ENCODE measurements around the gene DUSP2. TPM values are rescaled to one million over a fixed set of nuclear protein-coding genes. Genes with fewer than 3 reads are reported as not detected.
"Not testable (repeated sequence)": the region's sequence is repeated elsewhere in the genome, so short reads cannot be mapped to it uniquely, and the experiment has no call there.

DUSP2 gene
- total RNA-seq, 1 donor from 2014 or later: 494 TPM

DNA sequence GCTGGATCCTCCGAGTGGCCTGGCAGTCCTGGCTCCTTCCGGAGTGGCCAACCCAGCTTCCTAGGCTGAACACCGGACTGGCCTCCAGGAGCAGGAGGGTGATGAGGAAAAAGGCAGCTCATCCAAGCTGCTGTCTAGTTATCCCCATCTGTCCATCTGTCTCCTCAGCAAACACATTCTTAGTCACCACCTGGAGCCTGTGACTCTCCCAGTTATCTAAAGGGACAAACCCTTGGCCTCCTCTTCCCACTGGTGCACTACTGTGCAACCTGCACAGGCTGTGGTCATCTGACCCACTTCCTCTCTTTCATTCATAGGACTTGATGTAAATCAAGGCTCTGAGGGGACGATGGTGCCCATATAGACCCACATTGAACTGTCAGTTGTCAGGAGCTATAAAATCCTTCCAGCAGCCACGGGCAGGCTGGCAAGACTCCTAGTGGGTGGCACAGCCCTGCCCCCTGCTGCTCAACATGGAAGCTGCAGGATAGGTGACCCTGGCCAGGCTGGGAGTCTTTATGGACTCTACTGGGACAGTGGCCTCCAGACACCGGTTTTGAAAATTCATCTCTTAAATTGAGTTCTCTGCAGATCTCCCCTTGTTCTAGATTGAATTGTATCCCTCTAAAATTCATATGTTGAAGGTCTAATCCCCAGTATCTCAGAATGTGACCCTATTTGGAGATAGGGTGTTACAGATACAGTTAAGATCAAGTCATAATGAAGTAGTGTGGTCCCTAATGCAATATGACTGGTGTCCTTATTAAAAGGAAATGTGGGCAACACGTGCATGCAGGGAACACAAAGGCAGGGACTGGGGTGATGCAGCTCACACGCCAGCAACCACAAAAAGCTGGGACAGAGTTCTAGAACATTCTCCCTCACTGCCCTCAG, 29.3 kb upstream of the DUSP2 start:
- intact Hi-C loops (cut with micrococcal nuclease): loop anchor here (1.0 kb wide), 5 partner anchors 17 to 182 kb away; partner anchors contain the start of gene ASTL
- H3K27ac Mint-ChIP-seq: peak overlapping the region; percentile 69
- peak; percentile 73 for DNase-seq (ENCODE audit: low spot score)
- H3K9me3 Mint-ChIP-seq: no peaks in the 10 kb centered on the region
- peak overlapping the region; percentile 59 for H3K4me3 Mint-ChIP-seq
- H3K27me3 Mint-ChIP-seq (ENCODE audit: insufficient read depth): no peaks in the 10 kb centered on the region
- H3K4me1 Mint-ChIP-seq (ENCODE audit: low read depth): peaks cover 15% of the 10 kb centered on the region
- H3K36me3 Mint-ChIP-seq (ENCODE audit: low read depth): no peaks in the 10 kb centered on the region

DNA sequence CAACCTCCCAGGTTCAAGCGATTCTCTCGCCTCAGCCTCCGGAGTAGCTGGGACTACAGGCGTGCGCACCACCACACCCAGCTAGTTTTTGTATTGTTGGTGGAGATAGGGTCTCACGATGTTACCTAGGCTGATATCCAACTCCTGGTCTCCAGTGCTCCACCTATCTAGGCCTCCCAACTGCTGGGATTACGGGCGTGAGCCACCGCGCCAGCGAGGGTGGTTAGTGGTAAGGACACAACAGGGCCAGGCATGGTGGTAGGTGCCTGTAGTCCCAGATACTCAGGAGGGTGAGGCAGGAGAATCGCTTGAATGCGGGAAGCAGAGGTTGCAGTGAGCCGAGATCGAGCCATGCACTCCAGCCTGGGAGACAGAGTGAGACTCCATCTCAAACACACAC, 26.6 kb upstream of the DUSP2 start:
- peaks cover 24% of the 10 kb centered on the region for H3K4me1 Mint-ChIP-seq (ENCODE audit: low read depth)
- intact Hi-C loops (cut with micrococcal nuclease): no loop called here
- H3K27ac Mint-ChIP-seq: no peak overlapping the region
- no peak overlapping the region for H3K4me3 Mint-ChIP-seq
- DNase-seq (ENCODE audit: low spot score): no peak
- H3K27me3 Mint-ChIP-seq (ENCODE audit: insufficient read depth): no peaks in the 10 kb centered on the region
- peaks cover 4% of the 10 kb centered on the region for H3K9me3 Mint-ChIP-seq
- H3K36me3 Mint-ChIP-seq (ENCODE audit: low read depth): no peaks in the 10 kb centered on the region

DNA sequence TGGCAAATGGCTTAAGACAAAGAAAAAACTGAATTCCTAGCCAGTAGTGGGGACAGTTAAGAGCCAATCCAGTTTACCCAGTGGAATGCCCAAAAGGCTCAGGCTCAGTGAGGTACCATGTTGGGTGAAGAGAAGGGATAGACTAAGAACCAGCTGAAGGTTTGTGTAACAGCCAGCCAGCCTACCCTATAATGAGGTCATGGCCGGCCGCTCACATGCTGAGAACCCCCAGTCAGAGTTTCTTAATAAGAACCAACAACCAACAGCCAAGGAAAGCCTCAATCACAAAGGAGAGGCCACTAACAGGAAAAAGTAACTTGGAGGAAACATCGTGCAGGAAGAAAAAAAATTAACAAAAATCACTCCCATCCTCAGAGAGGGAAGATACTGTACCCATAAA, 25.4 kb upstream of the DUSP2 start:
- Mint-ChIP-seq H3K4me3 (no peak overlapping the region), H3K9me3 (peaks cover 4% of the 10 kb centered on the region), H3K27me3 (ENCODE audit: insufficient read depth) (no peaks in the 10 kb centered on the region), H3K27ac (no peak overlapping the region), H3K4me1 (ENCODE audit: low read depth) (peaks cover 28% of the 10 kb centered on the region), H3K36me3 (ENCODE audit: low read depth) (no peaks in the 10 kb centered on the region)
- intact Hi-C loops (cut with micrococcal nuclease): no loop called here
- DNase-seq (ENCODE audit: low spot score): no peak

DNA sequence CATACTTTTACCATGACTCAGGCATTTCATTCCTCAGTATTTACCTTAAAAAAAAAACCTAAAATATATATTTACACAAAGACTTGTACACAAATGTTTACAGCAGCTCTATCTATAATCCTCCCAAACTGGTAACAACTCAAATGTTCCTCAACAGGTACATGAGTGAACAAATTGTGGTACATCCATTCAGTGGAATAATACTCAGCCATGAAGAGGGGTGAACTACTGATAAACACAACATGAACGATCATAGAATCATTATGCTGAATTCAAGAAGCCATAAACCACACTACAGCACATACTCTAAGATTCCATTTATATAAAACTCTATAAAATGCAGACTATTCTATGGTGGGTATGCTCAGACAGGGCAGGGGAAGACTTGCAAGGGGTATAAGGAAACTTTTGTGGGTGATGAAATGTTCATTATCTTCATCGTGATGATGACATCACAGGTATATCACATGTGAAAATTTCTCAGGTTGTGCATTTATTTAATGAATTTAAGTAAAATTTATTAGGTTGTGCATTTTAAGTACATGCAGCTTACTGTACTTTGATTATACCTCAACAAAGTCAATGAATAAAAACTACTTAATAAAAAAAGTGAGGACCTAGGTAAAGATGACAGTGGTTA, 24.7 kb upstream of the DUSP2 start:
- DNase-seq (ENCODE audit: low spot score): no peak
- intact Hi-C loops (cut with micrococcal nuclease): no loop called here
- Mint-ChIP-seq H3K27me3 (ENCODE audit: insufficient read depth) (no peaks in the 10 kb centered on the region), H3K4me3 (no peak overlapping the region), H3K9me3 (peaks cover 4% of the 10 kb centered on the region), H3K4me1 (ENCODE audit: low read depth) (peaks cover 31% of the 10 kb centered on the region), H3K36me3 (ENCODE audit: low read depth) (no peaks in the 10 kb centered on the region), H3K27ac (no peak overlapping the region)

DNA sequence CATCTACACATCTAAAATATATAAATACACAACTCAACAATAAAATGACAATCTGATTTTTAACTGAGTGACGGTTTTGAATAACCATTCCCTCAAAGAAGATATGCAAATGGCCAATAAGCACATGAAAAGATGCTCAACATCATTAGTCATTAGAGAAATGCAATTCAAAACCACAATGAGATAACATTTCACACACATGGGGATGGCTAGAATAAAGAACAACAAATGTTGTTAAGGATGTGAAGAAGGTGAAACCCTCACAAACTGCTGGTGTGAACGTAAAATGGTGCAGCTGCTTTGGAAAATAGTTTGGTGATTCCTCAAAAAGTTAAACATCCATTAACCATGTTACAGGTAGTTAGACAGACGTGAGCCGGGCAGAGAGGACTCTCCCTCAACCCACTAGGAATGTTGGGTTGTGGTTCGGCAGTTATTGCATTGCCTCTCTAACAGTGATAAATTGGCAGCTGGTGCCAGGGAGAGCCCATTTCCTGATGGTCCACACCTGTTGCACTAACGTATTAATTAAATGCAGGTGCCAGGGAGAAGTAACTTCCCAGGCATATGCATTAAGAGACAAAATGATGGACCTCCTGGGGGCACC, 22.3 kb upstream of the DUSP2 start:
- Mint-ChIP-seq H3K4me3 (no peak overlapping the region), H3K27me3 (ENCODE audit: insufficient read depth) (no peaks in the 10 kb centered on the region), H3K9me3 (peaks cover 4% of the 10 kb centered on the region), H3K36me3 (ENCODE audit: low read depth) (no peaks in the 10 kb centered on the region), H3K4me1 (ENCODE audit: low read depth) (peaks cover 37% of the 10 kb centered on the region), H3K27ac (no peak overlapping the region)
- DNase-seq (ENCODE audit: low spot score): no peak
- intact Hi-C loops (cut with micrococcal nuclease): loop anchor here (1.0 kb wide), 1 partner anchor 8 kb away; no protein-coding TSS in a partner anchor

DNA sequence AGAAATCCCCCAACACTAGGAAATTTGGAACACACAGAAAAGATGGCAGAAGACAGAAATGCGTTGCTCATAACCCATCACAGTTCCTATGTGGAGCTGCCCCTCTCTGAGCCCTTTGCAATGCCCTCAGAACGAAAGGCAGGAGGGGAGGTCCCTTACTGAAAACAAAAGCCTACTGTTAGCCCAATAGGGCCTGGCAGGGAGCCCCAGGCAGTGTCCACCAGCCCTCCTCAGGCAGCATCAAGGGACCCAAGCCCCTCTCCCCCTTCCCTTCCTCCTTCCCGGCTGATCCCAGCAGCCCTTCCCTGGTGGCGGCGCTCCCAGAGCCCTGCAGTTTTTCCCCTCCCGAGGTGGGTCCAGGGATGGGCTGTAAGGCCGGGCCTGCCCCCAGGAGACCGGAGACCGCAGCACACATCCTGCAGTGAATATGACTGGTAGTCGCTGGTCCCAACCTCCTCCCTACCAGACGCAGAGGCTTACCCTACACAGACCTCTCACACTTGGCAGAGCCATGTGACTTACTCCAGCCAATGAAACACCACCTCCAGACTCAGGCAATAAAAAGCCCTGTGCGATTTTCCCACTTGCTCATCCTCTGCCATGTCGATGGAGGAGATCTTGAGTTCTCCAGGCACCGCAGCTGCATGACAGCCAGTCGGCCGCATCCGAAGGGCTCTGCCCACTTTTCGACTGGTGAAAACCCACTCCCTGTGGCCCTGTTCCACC, 19.4 kb upstream of the DUSP2 start:
- peaks cover 4% of the 10 kb centered on the region for H3K36me3 Mint-ChIP-seq (ENCODE audit: low read depth)
- H3K9me3 Mint-ChIP-seq: peaks cover 12% of the 10 kb centered on the region
- peaks cover 60% of the 10 kb centered on the region for H3K4me1 Mint-ChIP-seq (ENCODE audit: low read depth)
- H3K27me3 Mint-ChIP-seq (ENCODE audit: insufficient read depth): no peaks in the 10 kb centered on the region
- intact Hi-C loops (cut with micrococcal nuclease): loop anchor here (5.0 kb wide), 1 partner anchor 158 kb away; no protein-coding TSS in a partner anchor
- peak overlapping the region; percentile 81 for H3K4me3 Mint-ChIP-seq
- peak; percentile 49 for DNase-seq (ENCODE audit: low spot score)
- H3K27ac Mint-ChIP-seq: peak overlapping the region; percentile 99

DNA sequence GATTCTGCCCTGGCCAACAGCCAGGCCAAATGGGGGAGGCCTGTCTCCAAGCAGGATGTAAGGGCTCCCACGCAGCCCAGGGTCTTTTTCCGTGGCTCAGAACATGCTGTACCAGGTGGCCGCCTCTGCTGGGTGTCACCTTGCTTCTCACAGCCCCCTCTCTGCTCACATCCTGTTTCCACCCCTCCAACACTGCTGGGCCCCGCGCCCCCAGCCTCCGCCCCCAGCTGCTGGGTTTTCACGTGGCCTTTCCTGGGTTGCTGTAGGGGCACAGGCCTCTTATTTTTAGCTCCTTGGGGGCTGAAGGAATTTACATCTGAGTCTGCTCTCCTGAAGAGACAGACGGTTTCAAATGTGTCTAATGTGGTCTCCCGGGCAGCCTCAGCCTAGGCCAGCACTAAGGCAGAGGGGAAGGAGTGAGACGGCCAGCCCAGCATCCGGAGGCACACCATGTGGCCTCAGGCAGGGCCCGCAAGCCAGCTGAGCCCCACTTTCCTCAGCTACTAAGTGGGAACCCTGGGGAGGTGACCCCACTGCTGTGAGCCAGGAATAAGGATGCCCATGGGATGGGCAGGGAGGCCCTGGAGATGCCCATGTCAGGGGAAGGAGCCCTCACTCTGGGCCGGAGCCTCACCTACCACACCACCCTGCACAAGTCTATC, 18.7 kb upstream of the DUSP2 start:
- Mint-ChIP-seq H3K36me3 (ENCODE audit: low read depth) (peaks cover 4% of the 10 kb centered on the region), H3K4me3 (peak overlapping the region; percentile 81), H3K9me3 (peaks cover 8% of the 10 kb centered on the region), H3K4me1 (ENCODE audit: low read depth) (peaks cover 67% of the 10 kb centered on the region), H3K27ac (peak overlapping the region; percentile 99), H3K27me3 (ENCODE audit: insufficient read depth) (no peaks in the 10 kb centered on the region)
- intact Hi-C loops (cut with micrococcal nuclease): loop anchor here (1.0 to 5.0 kb wide), 2 partner anchors 19 to 158 kb away; partner anchors contain the start of gene DUSP2
- peak; percentile 45 for DNase-seq (ENCODE audit: low spot score)

DNA sequence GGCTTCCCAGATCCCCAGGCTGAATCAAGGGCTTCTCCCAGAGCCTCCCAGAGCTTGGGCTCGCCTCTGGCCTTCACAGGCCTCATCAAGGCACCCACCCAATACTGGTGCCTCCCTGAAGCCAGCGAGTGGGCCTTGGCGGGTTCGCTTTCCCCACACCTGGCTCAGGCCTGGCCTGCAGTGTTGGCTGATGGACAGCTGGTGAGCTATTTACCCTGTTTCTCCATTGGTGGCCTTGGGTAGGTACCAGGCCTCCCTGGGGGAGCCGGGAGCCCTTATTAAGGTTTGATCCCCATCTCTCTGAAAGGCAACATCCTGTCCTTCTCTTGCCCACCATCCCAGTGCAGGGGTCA, 18.2 kb upstream of the DUSP2 start:
- peaks cover 4% of the 10 kb centered on the region for H3K36me3 Mint-ChIP-seq (ENCODE audit: low read depth)
- intact Hi-C loops (cut with micrococcal nuclease): loop anchor here (1.0 to 5.0 kb wide), 2 partner anchors 18 to 159 kb away; partner anchors contain the start of gene DUSP2
- H3K27ac Mint-ChIP-seq: peak overlapping the region; percentile 99
- H3K4me1 Mint-ChIP-seq (ENCODE audit: low read depth): peaks cover 68% of the 10 kb centered on the region
- DNase-seq (ENCODE audit: low spot score): no peak
- H3K27me3 Mint-ChIP-seq (ENCODE audit: insufficient read depth): no peaks in the 10 kb centered on the region
- H3K4me3 Mint-ChIP-seq: peak overlapping the region; percentile 81
- peaks cover 8% of the 10 kb centered on the region for H3K9me3 Mint-ChIP-seq

DNA sequence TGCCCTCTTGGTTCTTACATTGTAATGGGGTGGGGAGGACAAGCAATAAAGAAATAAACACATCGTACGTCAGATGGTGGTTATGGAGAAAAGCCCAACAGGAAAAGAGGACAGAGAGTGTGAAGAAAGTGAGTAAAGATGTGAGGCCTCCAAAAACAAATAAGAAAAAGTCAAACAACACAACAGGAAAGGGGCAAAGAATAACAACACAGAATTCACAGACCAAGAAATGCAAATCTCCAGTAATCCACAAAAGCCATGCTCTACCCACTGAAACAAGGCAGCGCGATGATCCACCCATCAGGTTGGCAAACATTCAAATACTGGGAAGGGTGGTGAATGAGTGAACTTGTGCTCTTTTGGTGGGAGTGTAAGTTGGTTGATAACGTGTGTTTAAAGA, 16.7 kb upstream of the DUSP2 start:
- intact Hi-C loops (cut with micrococcal nuclease): loop anchor here (5.0 kb wide), 1 partner anchor 160 kb away; no protein-coding TSS in a partner anchor
- Mint-ChIP-seq H3K4me1 (ENCODE audit: low read depth) (peaks cover 74% of the 10 kb centered on the region), H3K27ac (peak overlapping the region; percentile 99), H3K9me3 (peaks cover 8% of the 10 kb centered on the region), H3K4me3 (peak overlapping the region; percentile 3), H3K27me3 (ENCODE audit: insufficient read depth) (no peaks in the 10 kb centered on the region), H3K36me3 (ENCODE audit: low read depth) (peaks cover 4% of the 10 kb centered on the region)
- DNase-seq (ENCODE audit: low spot score): no peak

DNA sequence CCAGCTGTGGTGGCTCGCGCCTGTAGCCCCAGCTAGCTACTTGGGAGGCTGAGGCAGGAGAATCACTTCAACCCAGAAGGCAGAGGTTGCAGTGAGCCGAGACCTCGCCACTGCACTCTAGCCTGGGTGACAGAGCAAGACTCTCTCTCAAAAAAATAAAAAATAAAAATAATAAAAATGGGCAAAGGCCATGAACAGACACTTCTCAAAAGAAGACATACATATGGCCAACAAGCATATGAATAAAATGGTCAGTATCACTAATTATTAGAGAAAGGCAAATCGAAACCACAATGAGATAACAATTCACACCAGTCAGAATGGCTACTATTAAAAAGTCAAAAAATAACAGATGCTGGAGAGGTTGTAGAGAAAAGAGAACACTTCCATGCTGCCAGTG, 15.1 kb upstream of the DUSP2 start:
- peak overlapping the region; percentile 61 for H3K27ac Mint-ChIP-seq
- H3K4me3 Mint-ChIP-seq: peak overlapping the region; percentile 56
- peaks cover 84% of the 10 kb centered on the region for H3K4me1 Mint-ChIP-seq (ENCODE audit: low read depth)
- not testable (repeated sequence) for H3K36me3 Mint-ChIP-seq (ENCODE audit: low read depth); H3K27me3 Mint-ChIP-seq (ENCODE audit: insufficient read depth); H3K9me3 Mint-ChIP-seq; DNase-seq (ENCODE audit: low spot score)
- intact Hi-C loops (cut with micrococcal nuclease): loop anchor here (5.0 kb wide), 1 partner anchor 162 kb away; no protein-coding TSS in a partner anchor

DNA sequence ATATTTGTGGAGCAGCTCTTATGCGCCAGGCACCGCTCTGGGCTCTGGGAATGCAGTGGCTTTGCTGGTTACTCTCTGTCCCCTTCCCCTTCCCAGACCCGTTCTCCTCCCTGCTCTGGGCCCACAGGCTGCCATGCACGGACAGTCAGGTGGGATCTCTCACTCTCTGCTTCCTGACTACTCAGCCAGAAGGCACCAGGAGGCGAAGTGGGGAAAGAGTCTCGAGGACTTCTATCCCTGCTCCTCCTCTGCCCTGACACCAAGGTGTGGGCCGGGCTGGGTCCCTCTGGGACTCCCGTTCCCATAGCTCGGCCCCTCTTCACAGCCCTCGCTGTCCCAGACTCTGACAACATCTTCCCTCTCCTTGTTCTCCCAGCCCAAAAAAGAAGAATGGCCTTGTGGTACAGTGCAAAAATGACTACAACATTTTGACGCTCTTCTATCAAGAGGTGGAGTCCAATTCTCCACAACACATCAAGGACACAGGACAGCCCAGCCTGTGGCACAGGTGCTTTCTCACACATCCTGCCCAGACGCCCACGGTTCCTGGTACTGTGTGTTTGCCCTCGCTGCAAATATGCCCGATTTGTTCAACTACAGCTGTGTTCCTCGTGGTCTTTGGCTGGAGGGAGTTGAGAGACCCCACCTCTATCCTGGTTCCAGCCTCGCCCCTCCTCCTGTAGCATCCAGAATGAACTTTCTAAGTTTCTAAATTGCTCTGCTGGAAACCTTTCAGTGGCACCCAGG, 14.0 kb upstream of the DUSP2 start:
- intact Hi-C loops (cut with micrococcal nuclease): loop anchor here (1.0 to 5.0 kb wide), 3 partner anchors 8 to 627 kb away; partner anchors contain the start of gene SNRNP200
- Mint-ChIP-seq H3K27ac (peak overlapping the region; percentile 87), H3K4me3 (peak overlapping the region; percentile 65)

More for the DNA sequence above, 14.0 kb upstream of the DUSP2 start:
- peaks cover 75% of the 10 kb centered on the region for H3K4me1 Mint-ChIP-seq (ENCODE audit: low read depth)
- no peak for DNase-seq (ENCODE audit: low spot score)
- H3K27me3 Mint-ChIP-seq (ENCODE audit: insufficient read depth): no peaks in the 10 kb centered on the region
- H3K36me3 Mint-ChIP-seq (ENCODE audit: low read depth): peaks cover 4% of the 10 kb centered on the region
- peaks cover 8% of the 10 kb centered on the region for H3K9me3 Mint-ChIP-seq

Data from activated T-helper 1 cell treated with anti-CD3 and anti-CD28 coated beads, Interleukin-12 subunit alpha, Interleukin-12 subunit beta, Interleukin-2, Interleukin-4 antibody, amounts not matched to agents 30 ng/mL and 10 ng/mL and 1 ng/mL, durations not matched to agents 14 hours and 24 hours and 36 hours (primary cell).